Esophagus squamous epithelium (tissue), 4 donors: ENCODE measurements around the gene CLCF1.

ENCODE experiments used
- POLR2A ChIP-seq, 4 donors: fragments of 450-650 bp; IDR thresholded peaks; one replicate each; pipeline ENCODE4 v1.6.1; 2017; ENCODE audit warnings: antibody characterized with exemption in 4 of 4, mild to moderate bottlenecking in 4 of 4, moderate library complexity in 3 of 4
- TF ChIP-seq, protein P1 (sequence below), 6 experiments: fragments of 450-650 bp in 4 of 6; fragments of 200-600 bp in 2 of 6; sonication (generic) in 2 of 6; IDR thresholded peaks; one replicate each; pipeline ENCODE4 v1.5.1; 2016 to 2019; ENCODE audit warnings: antibody characterized with exemption in 6 of 6, mild to moderate bottlenecking in 4 of 6, moderate library complexity in 4 of 6

DNA sequence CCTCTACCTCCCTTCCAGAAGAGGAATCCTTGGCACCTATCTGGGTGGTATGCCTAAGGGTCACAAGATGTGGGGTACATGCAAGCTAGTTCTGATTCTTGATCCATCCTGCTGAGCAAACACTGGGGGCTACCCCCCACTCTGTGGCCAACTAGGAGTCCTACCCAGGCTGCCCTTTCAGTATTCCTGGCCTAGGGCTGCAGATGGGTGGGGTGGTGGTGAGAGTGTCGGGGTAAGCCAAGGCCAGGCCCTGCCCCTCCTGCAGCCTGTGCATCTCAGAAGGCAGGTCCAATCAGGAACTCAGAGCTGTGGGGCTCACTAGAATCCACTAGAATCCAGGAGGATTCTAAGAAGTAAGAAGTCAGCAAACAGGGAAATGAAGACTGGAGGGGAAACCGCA is 59.2 kb downstream of the CLCF1 start:
- TF ChIP-seq, protein P1, sequence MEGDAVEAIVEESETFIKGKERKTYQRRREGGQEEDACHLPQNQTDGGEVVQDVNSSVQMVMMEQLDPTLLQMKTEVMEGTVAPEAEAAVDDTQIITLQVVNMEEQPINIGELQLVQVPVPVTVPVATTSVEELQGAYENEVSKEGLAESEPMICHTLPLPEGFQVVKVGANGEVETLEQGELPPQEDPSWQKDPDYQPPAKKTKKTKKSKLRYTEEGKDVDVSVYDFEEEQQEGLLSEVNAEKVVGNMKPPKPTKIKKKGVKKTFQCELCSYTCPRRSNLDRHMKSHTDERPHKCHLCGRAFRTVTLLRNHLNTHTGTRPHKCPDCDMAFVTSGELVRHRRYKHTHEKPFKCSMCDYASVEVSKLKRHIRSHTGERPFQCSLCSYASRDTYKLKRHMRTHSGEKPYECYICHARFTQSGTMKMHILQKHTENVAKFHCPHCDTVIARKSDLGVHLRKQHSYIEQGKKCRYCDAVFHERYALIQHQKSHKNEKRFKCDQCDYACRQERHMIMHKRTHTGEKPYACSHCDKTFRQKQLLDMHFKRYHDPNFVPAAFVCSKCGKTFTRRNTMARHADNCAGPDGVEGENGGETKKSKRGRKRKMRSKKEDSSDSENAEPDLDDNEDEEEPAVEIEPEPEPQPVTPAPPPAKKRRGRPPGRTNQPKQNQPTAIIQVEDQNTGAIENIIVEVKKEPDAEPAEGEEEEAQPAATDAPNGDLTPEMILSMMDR (IDR thresholded peaks at IDR 0.05) = no peak
- no peak for TF ChIP-seq POLR2A (IDR thresholded peaks at IDR 0.05)
